GM18858 (cell line): ENCODE measurements around the gene DIP2C.
A peak's percentile ranks its signal among the peaks of the same experiment; 100 is the strongest.

Experiments used
- ATAC-seq: cut with Tn5 transposase; IDR thresholded peaks from one replicate; pipeline ENCODE4 v1.9.1; 2021; ENCODE audit not compliant: unreplicated experiment

The DIP2C gene

DNA sequence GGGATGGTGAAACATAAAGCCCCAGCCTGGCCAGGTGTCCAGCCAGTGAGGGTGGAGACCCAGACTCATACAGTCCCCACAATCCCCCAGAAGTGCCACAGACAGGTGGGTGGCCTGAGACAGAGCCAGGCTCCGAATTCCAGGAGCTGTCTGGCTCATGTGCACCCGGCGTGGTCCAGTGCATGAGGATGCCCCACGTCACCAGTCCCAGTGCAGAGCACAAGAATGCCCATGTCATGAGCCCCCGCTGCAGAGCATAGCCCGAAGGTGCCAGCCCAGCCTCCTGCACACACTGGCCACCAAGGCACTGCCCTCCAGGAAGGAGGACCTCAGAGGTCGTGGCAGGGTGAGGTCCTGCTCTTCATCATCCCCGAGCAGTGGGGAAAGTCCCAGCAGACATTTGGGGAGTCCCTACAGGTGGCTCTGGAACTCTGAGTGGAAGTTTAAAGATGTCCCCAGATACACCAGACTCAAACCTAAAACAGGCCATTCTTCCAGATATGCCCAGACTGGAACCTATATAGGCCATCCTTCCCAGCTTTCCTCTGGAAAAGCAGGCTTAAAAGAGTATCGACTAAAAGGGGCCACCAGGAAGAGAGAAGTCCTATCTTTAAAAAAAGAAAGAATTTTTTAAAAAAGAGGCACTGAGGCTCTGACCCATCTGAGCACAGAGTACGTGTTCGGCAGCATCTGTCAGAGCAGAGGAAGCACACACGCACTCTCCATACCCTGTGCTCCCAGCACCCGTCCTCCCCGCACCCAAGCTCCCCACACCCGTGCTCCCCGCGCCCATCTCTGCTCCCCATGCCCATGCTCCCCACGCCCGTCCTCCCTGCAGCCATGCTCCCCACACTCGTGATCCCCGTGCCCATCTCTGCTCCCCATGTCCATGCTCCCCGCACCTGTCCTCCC lies 11.5 kb downstream of the DIP2C start:
- ATAC-seq = no peak

DNA sequence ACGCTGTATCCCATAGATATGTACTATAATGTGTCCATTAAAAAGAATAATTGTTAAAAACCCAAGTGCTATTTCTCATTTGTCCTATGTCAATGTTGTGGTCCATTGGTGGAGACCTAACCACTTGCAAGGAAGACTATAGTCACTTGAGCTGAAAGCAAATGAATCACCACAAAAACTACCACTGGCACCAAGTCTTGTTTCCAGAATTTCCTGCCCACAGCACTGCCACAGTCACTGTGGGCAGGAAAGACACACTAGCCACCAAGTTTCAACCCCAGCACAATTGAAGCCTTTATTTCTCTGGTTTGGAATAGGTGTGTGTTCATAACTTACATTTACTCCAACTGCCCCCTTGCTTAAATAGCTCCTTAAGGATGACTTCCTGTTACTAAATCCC lies 12.4 kb downstream of the DIP2C start:
- ATAC-seq = no peak

DNA sequence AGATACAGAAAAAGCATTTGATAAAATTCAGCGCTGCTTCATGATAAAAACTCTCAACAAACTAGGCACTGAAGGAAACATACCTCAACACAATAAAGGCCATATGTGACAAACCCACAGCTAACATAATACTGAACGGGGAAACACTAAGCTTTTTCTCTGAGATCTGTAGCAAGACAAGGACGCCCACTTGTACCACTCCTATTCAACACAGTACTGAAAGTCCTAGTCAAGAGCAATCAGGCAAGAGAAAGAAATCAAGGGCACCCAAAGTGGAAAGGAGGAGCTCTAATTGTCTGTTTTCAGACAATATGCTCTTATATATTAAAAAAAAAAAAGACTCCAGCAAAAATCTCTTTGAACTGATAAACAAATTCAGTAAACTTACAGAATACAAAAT lies 13.3 kb downstream of the DIP2C start:
- peak; percentile 49 for ATAC-seq

GRCh38 chr10:675532-675931 lies 13.9 kb downstream of the DIP2C start:
- no peak for ATAC-seq

- no peak for ATAC-seq
Measured at GRCh38 chr10:673492-673891, 16.0 kb downstream of the DIP2C start.

GRCh38 chr10:672992-673391 lies 16.5 kb downstream of the DIP2C start:
- no peak for ATAC-seq

DNA sequence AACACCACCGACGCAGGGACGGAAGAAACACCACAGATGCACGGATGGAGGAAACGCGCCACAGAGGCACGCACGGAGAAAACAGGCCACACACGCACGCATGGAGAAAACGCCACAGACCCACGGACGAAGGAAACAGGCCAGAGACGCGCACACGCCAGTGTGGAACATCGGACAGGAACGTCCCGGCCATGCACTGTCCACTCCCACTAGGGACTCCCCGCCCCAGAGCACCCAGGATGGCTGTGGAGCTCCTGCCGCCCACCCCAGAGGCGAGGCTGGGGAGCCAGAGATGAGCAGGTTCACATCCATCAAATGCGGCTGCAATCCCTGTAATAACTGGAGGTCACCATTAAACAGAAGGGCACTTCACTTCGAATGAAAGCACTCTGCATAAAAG lies 17.3 kb downstream of the DIP2C start:
- ATAC-seq = no peak

GRCh38 chr10:670990-671389 lies 18.5 kb downstream of the DIP2C start:
- ATAC-seq = no peak

GRCh38 chr10:670038-670437 lies 19.4 kb downstream of the DIP2C start:
- ATAC-seq = no peak

GRCh38 chr10:668786-669485 lies 20.5 kb downstream of the DIP2C start:
- ATAC-seq = no peak

- no peak for ATAC-seq
Measured at GRCh38 chr10:667602-668143, 21.8 kb downstream of the DIP2C start.

DNA sequence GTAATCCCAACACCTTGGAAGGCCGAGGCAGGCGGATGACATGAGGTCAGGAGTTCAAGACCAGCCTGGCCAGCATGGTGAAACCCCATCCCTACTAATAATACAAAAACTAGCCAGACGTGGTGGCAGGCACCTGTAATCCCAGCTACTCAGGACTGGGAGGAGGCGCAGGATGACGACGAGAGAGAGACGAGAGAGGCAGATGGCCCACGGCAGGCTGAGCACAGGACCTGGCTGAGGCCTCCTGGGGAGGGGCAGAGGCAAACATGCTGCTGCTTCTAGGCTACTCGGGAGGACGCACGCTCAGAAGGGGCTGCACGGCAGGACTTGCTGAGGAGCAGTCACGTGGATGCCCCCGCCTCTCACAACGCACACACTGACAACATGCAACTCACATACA lies 22.4 kb downstream of the DIP2C start:
- ATAC-seq = no peak

GRCh38 chr10:666237-667012 lies 23.0 kb downstream of the DIP2C start:
- no peak for ATAC-seq

- ATAC-seq = no peak
Measured at GRCh38 chr10:665579-666091, 23.8 kb downstream of the DIP2C start.

GRCh38 chr10:664893-665292 lies 24.6 kb downstream of the DIP2C start:
- ATAC-seq = no peak

GRCh38 chr10:664301-664700 lies 25.2 kb downstream of the DIP2C start:
- ATAC-seq = no peak

DNA sequence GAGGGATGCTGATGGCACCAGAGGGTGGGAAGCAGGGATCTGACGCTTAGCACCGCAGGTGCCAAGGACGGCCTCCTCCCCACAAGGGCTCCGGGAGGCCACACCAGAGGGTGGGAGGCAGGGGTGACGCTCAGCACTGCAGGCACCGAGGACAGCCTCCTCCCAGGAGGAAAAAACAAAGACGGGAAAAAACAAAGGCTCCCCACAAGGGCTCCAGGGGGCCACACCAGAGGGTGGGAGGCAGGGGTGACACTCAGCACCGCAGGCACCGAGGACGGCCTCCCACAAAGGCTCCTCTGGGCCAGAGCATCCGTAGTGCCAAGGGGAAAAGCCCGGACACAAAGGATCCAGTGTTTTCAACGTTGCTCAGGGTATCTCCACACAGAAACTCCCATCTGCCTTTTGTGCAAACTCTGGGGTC lies 25.6 kb downstream of the DIP2C start:
- no peak for ATAC-seq

DNA sequence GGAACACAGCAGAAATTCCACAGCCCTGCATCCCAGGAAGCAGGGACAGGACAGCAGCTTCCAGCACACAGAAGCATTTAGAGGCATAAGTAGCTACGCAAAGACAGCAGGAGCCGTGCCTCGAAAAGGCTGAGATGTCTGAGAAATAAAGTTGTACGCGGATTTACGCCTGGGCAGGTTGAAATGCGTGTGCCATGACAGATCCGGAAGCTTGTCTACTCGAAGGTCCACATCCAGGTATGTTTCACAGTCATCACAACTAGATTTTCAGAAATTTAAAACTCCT lies 26.1 kb downstream of the DIP2C start:
- ATAC-seq = no peak

GRCh38 chr10:662686-663465 lies 26.6 kb downstream of the DIP2C start:
- no peak for ATAC-seq

GRCh38 chr10:662223-662605 lies 27.3 kb downstream of the DIP2C start:
- no peak for ATAC-seq
